Ishikawa (cell line): ENCODE results near the gene PPP1R37.

Source experiments
- CEBPB ChIP-seq: IDR thresholded peaks from 2 replicates; pipeline ENCODE4 v1.6.1; 2012
- CREB1 ChIP-seq: IDR thresholded peaks from 2 replicates; pipeline ENCODE4 v1.6.1; 2012; ENCODE audit warnings: low read depth
- EGR1 ChIP-seq: IDR thresholded peaks from 2 replicates; pipeline ENCODE4 v1.6.1; 2012
- EP300 ChIP-seq: IDR thresholded peaks from 2 replicates; pipeline ENCODE4 v1.6.1; 2012; ENCODE audit warnings: borderline replicate concordance
- FOXM1 ChIP-seq: IDR thresholded peaks from 2 replicates; pipeline ENCODE4 v1.6.1; 2012; ENCODE audit warnings: low read depth, borderline replicate concordance
- RAD21 ChIP-seq: IDR thresholded peaks from 2 replicates; pipeline ENCODE4 v1.6.1; 2012; ENCODE audit warnings: low read depth
- TAF1 ChIP-seq: IDR thresholded peaks from 2 replicates; pipeline ENCODE4 v1.6.1; 2012; ENCODE audit warnings: low read depth, mild to moderate bottlenecking
- TEAD4 ChIP-seq: IDR thresholded peaks from 2 replicates; pipeline ENCODE4 v1.6.1; 2012
- YY1 ChIP-seq: IDR thresholded peaks from 2 replicates; pipeline ENCODE4 v1.6.1; 2012; ENCODE audit warnings: low read depth
- TF ChIP-seq, protein P1 (sequence below): IDR thresholded peaks from 2 replicates; pipeline ENCODE4 v1.6.1; 2012
- TF ChIP-seq, protein P2 (sequence below): IDR thresholded peaks from 2 replicates; pipeline ENCODE4 v1.6.1; 2012
- TF ChIP-seq, protein P3 (sequence below): IDR thresholded peaks from 2 replicates; pipeline ENCODE4 v1.6.1; 2012; ENCODE audit warnings: low read depth, mild to moderate bottlenecking

DNA sequence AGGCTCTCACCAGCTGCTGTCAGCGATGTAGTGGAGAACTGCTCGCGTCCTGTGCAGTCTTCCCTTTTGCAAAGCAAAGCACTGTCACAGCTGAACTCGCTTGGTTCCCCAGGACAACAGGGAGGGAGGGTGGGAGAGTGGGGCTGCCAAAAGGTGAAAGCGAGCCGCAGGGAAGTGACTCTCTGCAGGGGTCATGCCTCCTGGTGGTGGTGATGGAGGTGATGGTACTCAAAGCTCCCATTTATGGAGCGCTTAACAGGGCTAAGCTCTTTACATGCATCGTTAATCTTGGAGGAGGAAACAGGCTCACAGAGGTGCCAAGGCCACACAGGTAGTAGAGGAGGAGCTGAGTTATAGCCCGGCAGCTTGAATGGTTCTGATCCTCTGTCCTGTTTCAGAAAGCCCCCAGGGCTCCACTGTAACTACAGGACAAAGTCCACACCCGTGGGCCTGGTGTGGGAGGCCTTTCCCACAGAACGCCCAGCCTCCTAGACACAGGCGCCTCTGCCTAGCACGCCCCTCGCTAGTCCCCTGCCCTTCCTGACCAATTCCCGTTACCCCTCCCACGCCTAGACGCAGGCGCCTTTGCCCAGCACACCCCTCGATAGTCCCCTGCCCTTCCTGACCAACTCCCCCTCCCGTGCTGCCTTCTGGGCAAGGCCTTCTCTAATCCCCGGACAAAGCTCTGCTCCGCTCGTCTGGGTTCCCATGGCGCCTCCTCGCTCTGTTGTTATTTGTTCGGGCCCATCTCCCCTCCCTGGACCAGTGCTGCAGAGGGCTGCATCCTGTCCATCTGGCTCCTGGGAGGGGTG is 10.7 kb downstream of the PPP1R37 start:
- TF ChIP-seq, protein P1, sequence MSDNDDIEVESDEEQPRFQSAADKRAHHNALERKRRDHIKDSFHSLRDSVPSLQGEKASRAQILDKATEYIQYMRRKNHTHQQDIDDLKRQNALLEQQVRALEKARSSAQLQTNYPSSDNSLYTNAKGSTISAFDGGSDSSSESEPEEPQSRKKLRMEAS: no peak
- no peak for TF ChIP-seq RAD21
- no peak for TF ChIP-seq TAF1
- TF ChIP-seq CREB1: no peak
- no peak for TF ChIP-seq EGR1
- TF ChIP-seq, protein P2, sequence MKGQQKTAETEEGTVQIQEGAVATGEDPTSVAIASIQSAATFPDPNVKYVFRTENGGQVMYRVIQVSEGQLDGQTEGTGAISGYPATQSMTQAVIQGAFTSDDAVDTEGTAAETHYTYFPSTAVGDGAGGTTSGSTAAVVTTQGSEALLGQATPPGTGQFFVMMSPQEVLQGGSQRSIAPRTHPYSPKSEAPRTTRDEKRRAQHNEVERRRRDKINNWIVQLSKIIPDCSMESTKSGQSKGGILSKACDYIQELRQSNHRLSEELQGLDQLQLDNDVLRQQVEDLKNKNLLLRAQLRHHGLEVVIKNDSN: no peak
- no peak for TF ChIP-seq FOXM1
- 0 out of 2 replicates have a peak, but pooled peaks have one; percentile 10 for TF ChIP-seq YY1
- TF ChIP-seq TEAD4: 0 out of 2 replicates have a peak, but pooled peaks have one; percentile 19
- no peak for TF ChIP-seq EP300
- TF ChIP-seq CEBPB: no peak
- TF ChIP-seq, protein P3, sequence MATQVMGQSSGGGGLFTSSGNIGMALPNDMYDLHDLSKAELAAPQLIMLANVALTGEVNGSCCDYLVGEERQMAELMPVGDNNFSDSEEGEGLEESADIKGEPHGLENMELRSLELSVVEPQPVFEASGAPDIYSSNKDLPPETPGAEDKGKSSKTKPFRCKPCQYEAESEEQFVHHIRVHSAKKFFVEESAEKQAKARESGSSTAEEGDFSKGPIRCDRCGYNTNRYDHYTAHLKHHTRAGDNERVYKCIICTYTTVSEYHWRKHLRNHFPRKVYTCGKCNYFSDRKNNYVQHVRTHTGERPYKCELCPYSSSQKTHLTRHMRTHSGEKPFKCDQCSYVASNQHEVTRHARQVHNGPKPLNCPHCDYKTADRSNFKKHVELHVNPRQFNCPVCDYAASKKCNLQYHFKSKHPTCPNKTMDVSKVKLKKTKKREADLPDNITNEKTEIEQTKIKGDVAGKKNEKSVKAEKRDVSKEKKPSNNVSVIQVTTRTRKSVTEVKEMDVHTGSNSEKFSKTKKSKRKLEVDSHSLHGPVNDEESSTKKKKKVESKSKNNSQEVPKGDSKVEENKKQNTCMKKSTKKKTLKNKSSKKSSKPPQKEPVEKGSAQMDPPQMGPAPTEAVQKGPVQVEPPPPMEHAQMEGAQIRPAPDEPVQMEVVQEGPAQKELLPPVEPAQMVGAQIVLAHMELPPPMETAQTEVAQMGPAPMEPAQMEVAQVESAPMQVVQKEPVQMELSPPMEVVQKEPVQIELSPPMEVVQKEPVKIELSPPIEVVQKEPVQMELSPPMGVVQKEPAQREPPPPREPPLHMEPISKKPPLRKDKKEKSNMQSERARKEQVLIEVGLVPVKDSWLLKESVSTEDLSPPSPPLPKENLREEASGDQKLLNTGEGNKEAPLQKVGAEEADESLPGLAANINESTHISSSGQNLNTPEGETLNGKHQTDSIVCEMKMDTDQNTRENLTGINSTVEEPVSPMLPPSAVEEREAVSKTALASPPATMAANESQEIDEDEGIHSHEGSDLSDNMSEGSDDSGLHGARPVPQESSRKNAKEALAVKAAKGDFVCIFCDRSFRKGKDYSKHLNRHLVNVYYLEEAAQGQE: no peak
